H9 (cell line): ENCODE measurements around the gene NEK4. TPM values are rescaled to one million over a fixed set of nuclear protein-coding genes. Genes with fewer than 3 reads are reported as not detected.

Experiments used
- DNase-seq: peaks from one replicate; pipeline ENCODE4 v3.0.0-alpha.2; 2017
- H2AFZ ChIP-seq: one replicate; pipeline ENCODE4 v1.6.1; 2013; ENCODE audit warnings: mild to moderate bottlenecking, low read length, control low read depth, moderate library complexity
- H2AK5ac ChIP-seq: 2 replicates; pipeline ENCODE4 v1.6.1; 2013; ENCODE audit warnings: low read length, control low read depth, mixed read lengths; ENCODE audit not compliant: insufficient read length
- H2BK120ac ChIP-seq: one replicate; pipeline ENCODE4 v1.6.1; 2013; ENCODE audit warnings: low read depth, mild to moderate bottlenecking, low read length, control low read depth, inconsistent platforms; ENCODE audit not compliant: poor library complexity, severe bottlenecking
- H2BK12ac ChIP-seq: 2 replicates; pipeline ENCODE4 v1.6.1; 2013; ENCODE audit warnings: low read length, control low read depth, mixed read lengths, low read depth; ENCODE audit not compliant: insufficient read length
- H2BK15ac ChIP-seq: 2 replicates; pipeline ENCODE4 v1.6.1; 2013; ENCODE audit warnings: low read depth, low read length, control low read depth
- H2BK20ac ChIP-seq: one replicate; pipeline ENCODE4 v1.6.1; 2013; ENCODE audit warnings: low read depth, mild to moderate bottlenecking, low read length, control low read depth, inconsistent platforms; ENCODE audit not compliant: poor library complexity, severe bottlenecking
- H2BK5ac ChIP-seq: 2 replicates; pipeline ENCODE4 v1.6.1; 2013; ENCODE audit warnings: low read length, control low read depth, mixed read lengths; ENCODE audit not compliant: insufficient read length
- H3K14ac ChIP-seq: 2 replicates; pipeline ENCODE4 v1.6.1; 2013; ENCODE audit warnings: low read length, control low read depth; ENCODE audit not compliant: insufficient read depth
- H3K18ac ChIP-seq: 2 replicates; pipeline ENCODE4 v1.6.1; 2013; ENCODE audit warnings: low read depth, mild to moderate bottlenecking, mixed read lengths, low read length, control low read depth; ENCODE audit not compliant: insufficient read length
- H3K23ac ChIP-seq: 2 replicates; pipeline ENCODE4 v1.6.1; 2013; ENCODE audit warnings: low read length, control low read depth, mixed read lengths, low read depth; ENCODE audit not compliant: insufficient read length
- H3K23me2 ChIP-seq: 2 replicates; pipeline ENCODE4 v1.6.1; 2013; ENCODE audit warnings: low read depth, mild to moderate bottlenecking, mixed read lengths, low read length, control low read depth; ENCODE audit not compliant: insufficient read length, poor library complexity, severe bottlenecking
- H3K27ac ChIP-seq: 2 replicates; pipeline ENCODE4 v1.5.1; 2013; ENCODE audit warnings: low read length, control low read depth, mixed read lengths, low read depth; ENCODE audit not compliant: insufficient read length
- H3K27me3 ChIP-seq: 2 replicates; pipeline ENCODE4 v1.6.1; 2013; ENCODE audit warnings: low read length, control low read depth, inconsistent platforms; ENCODE audit not compliant: insufficient read depth
- H3K4ac ChIP-seq: 2 replicates; pipeline ENCODE4 v1.6.1; 2013; ENCODE audit warnings: low read depth, mild to moderate bottlenecking, control low read depth, inconsistent platforms, low read length, moderate library complexity
- H3K4me1 ChIP-seq: 2 replicates; pipeline ENCODE4 v1.6.1; 2013; ENCODE audit warnings: low read length, control low read depth, inconsistent platforms; ENCODE audit not compliant: insufficient read depth
- H3K4me2 ChIP-seq: 2 replicates; pipeline ENCODE4 v1.6.1; 2013; ENCODE audit warnings: low read length, control low read depth, mixed read lengths; ENCODE audit not compliant: insufficient read length, insufficient read depth
- H3K56ac ChIP-seq: 2 replicates; pipeline ENCODE4 v1.6.1; 2013; ENCODE audit warnings: low read depth, mild to moderate bottlenecking, mixed read lengths, low read length, control low read depth; ENCODE audit not compliant: insufficient read length
- H3K79me1 ChIP-seq: 2 replicates; pipeline ENCODE4 v1.6.1; 2013; ENCODE audit warnings: low read depth, mild to moderate bottlenecking, moderate library complexity, low read length, control low read depth, inconsistent platforms; ENCODE audit not compliant: insufficient read depth, poor library complexity, severe bottlenecking
- H3K79me2 ChIP-seq: 2 replicates; pipeline ENCODE4 v1.6.1; 2013; ENCODE audit warnings: low read length, control low read depth, inconsistent platforms; ENCODE audit not compliant: insufficient read depth
- H3K9ac ChIP-seq: 2 replicates; pipeline ENCODE4 v1.6.1; 2013; ENCODE audit warnings: low read length, control low read depth, mixed read lengths; ENCODE audit not compliant: insufficient read length; ENCODE audit errors: extremely low read depth
- H3K9me3 ChIP-seq: one replicate; pipeline ENCODE4 v1.6.1; 2013; ENCODE audit warnings: low read depth, low read length, inconsistent platforms; ENCODE audit not compliant: control insufficient read depth
- H3T11ph ChIP-seq: one replicate; pipeline ENCODE4 v1.6.1; 2013; ENCODE audit warnings: mild to moderate bottlenecking, low read length, control low read depth, inconsistent platforms
- H4K20me1 ChIP-seq: one replicate; pipeline ENCODE4 v1.6.1; 2013; ENCODE audit not compliant: control insufficient read depth, insufficient read length, insufficient read depth
- H4K5ac ChIP-seq: 2 replicates; pipeline ENCODE4 v1.6.1; 2013; ENCODE audit warnings: low read depth, mild to moderate bottlenecking, mixed read lengths, low read length, control low read depth; ENCODE audit not compliant: insufficient read length
- H4K8ac ChIP-seq: replicated peaks from 2 replicates; pipeline ENCODE4 v1.6.1; 2013; ENCODE audit warnings: low read length, control low read depth, mixed read lengths, low read depth; ENCODE audit not compliant: insufficient read length
- H4K91ac ChIP-seq: 2 replicates; pipeline ENCODE4 v1.6.1; 2013; ENCODE audit warnings: low read depth, mild to moderate bottlenecking, moderate library complexity, mixed read lengths, low read length, control low read depth; ENCODE audit not compliant: insufficient read length
- H3K27ac Mint-ChIP-seq, 3 experiments: 2 replicates in 2 of 3; 3 replicates in 1 of 3; pipeline ENCODE4 v1.8.0; 2020 to 2021; ENCODE audit warnings: mixed read lengths in 3 of 3, mild to moderate bottlenecking in 1 of 3, moderate library complexity in 1 of 3
- H3K27me3 Mint-ChIP-seq: 2 replicates; pipeline ENCODE4 v1.8.0; 2021; ENCODE audit warnings: low read depth, mild to moderate bottlenecking, moderate library complexity, mixed read lengths
- H3K36me3 Mint-ChIP-seq, 3 experiments: 2 replicates in 2 of 3; 3 replicates in 1 of 3; pipeline ENCODE4 v1.8.0; 2020 to 2021; ENCODE audit warnings: low read depth in 3 of 3, mixed read lengths in 3 of 3; ENCODE audit not compliant: insufficient read depth in 1 of 3
- H3K4me1 Mint-ChIP-seq, 2 experiments: 2 replicates each; pipeline ENCODE4 v1.8.0; 2020; ENCODE audit warnings: mixed read lengths in 2 of 2
- H3K4me3 Mint-ChIP-seq, 2 experiments: 2 replicates in 1 of 2; 3 replicates in 1 of 2; pipeline ENCODE4 v1.8.0; 2020 to 2021; ENCODE audit warnings: mild to moderate bottlenecking in 2 of 2, mixed read lengths in 2 of 2, moderate library complexity in 1 of 2
- H3K9me3 Mint-ChIP-seq, 2 experiments: 2 replicates in 1 of 2; 3 replicates in 1 of 2; pipeline ENCODE4 v1.8.0; 2020; ENCODE audit warnings: mild to moderate bottlenecking in 2 of 2, mixed read lengths in 2 of 2, moderate library complexity in 1 of 2
- WGBS: extraction: QIAGEN DNeasy Blood & Tissue Kit; methylation state at CpG from one replicate; pipeline ENCODE4 v1.1.7; 2013; ENCODE audit warnings: missing lambda C conversion rate, low lambda C conversion rate, mixed read lengths; ENCODE audit not compliant: insufficient read length; ENCODE audit errors: extremely low coverage; 5-methylcytosine and 5-hydroxymethylcytosine counted together
- total RNA-seq: library from RNA; stranded (reverse); gene quantifications from 2 replicates; pipeline ENCODE4 v1.2.1, GENCODE V29; 2021
- TF ChIP-seq, protein P1 (sequence below): fragments of 200-600 bp; sonication (generic); conservative IDR thresholded peaks from 3 replicates; pipeline ENCODE4 v1.8.0; 2021; ENCODE audit warnings: antibody characterized with exemption, mild to moderate bottlenecking

NEK4 gene
- total RNA-seq, 1 experiment from 2014 or later, result 36.0 TPM

DNA sequence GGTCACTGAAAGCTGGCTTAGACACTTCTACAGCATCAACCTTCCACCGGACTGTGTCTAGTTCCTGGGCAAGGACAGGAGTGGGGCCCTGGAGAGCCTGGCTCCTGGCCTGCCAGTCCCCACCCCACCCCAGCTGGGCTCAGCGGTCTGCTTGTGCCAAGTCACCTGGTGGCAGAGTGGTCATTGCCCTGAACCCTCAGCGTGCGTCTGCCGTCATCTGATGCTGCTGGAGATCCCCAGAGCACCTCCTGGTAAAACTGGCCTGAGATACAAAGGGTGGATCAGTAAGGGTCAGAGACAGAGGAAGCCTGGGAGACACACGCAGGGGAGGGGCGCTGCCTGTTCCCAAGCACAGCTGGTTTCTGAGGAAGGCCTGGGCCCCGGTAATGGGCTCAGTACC, 43.1 kb upstream of the NEK4 start:
- no peaks in the 10 kb centered on the region for H3K9me3 Mint-ChIP-seq
- Histone ChIP-seq H3K79me2 (no peaks in the 10 kb centered on the region), H3K14ac (no peak overlapping the region), H2BK12ac (no peak overlapping the region), H3K18ac (no peak overlapping the region), H3K4me2 (no peak overlapping the region), H3K79me1 (no peaks in the 10 kb centered on the region), H2BK20ac (no peak overlapping the region), H2BK120ac (no peak overlapping the region), H4K5ac (no peak overlapping the region), H4K8ac (no peak overlapping the region), H3K27me3 (no peaks in the 10 kb centered on the region), H3K9me3 (no peaks in the 10 kb centered on the region), H2AFZ (no peak overlapping the region), H3K27ac (no peak overlapping the region), H4K20me1 (no peaks in the 10 kb centered on the region), H3K23ac (no peak overlapping the region), H4K91ac (no peak overlapping the region), H3K9ac (no peak overlapping the region), H3K4me1 (no peaks in the 10 kb centered on the region), H2BK15ac (no peak overlapping the region), H2AK5ac (no peak overlapping the region), H2BK5ac (no peak overlapping the region), H3K23me2 (no peaks in the 10 kb centered on the region), H3K56ac (no peak overlapping the region), H3T11ph (no peak overlapping the region), H3K4ac (no peak overlapping the region)
- no CpG with 5 or more reads among the region's 8 CpGs for WGBS
- H3K4me1 Mint-ChIP-seq, result no peaks in the 10 kb centered on the region
- TF ChIP-seq, protein P1, sequence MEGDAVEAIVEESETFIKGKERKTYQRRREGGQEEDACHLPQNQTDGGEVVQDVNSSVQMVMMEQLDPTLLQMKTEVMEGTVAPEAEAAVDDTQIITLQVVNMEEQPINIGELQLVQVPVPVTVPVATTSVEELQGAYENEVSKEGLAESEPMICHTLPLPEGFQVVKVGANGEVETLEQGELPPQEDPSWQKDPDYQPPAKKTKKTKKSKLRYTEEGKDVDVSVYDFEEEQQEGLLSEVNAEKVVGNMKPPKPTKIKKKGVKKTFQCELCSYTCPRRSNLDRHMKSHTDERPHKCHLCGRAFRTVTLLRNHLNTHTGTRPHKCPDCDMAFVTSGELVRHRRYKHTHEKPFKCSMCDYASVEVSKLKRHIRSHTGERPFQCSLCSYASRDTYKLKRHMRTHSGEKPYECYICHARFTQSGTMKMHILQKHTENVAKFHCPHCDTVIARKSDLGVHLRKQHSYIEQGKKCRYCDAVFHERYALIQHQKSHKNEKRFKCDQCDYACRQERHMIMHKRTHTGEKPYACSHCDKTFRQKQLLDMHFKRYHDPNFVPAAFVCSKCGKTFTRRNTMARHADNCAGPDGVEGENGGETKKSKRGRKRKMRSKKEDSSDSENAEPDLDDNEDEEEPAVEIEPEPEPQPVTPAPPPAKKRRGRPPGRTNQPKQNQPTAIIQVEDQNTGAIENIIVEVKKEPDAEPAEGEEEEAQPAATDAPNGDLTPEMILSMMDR, result no peak
- no peak overlapping the region for H3K27ac Mint-ChIP-seq
- DNase-seq, result no peak
- no peaks in the 10 kb centered on the region; a peak in 1 of 7 replicates for H3K36me3 Mint-ChIP-seq
- no peak overlapping the region for H3K4me3 Mint-ChIP-seq
- peaks cover 10% of the 10 kb centered on the region for H3K27me3 Mint-ChIP-seq
